ENCODE results near the gene FBXO39. TPM values are rescaled to one million over a fixed set of nuclear protein-coding genes. Genes with fewer than 3 reads are reported as not detected.
"Not testable (repeated sequence)": the region's sequence is repeated elsewhere in the genome, so short reads cannot be mapped to it uniquely, and the experiment has no call there.

The FBXO39 gene
- total and polyA plus RNA-seq, 2 donors (not counting 3 experiments of a cell fraction or from before 2014, with no cell fraction given): 0.20 to 3.1 TPM

GRCh38 chr17:6815775-6816174 is 39.8 kb downstream of the FBXO39 start:
- BruUV-seq (replicated peaks): no TSS peak

GRCh38 chr17:6816368-6816767 is 40.4 kb downstream of the FBXO39 start:
- FAIRE-seq; H3K9me3 ChIP-seq (replicated peaks; ENCODE audit: control insufficient read depth, insufficient read depth, low read length); H3K4me2 ChIP-seq (ENCODE audit: insufficient read depth, low read length); H3K36me3 ChIP-seq (ENCODE audit: control insufficient read depth in 2 of 2, extremely low read depth in 1 of 2, insufficient read depth in 2 of 2, low read length in 2 of 2); DNase-seq (ENCODE audit: low read depth, low spot score); H3K9ac ChIP-seq (replicated peaks; ENCODE audit: extremely low read depth, insufficient read depth, low read length); H2AFZ ChIP-seq (ENCODE audit: low read depth, low read length); POLR2A ChIA-PET; H3K27ac ChIP-seq (ENCODE audit: insufficient read depth, low read depth, low read length); CTCF ChIA-PET; H3K4me1 ChIP-seq (ENCODE audit: control insufficient read depth, extremely low read depth, insufficient read depth, low read length); H3K9me1 ChIP-seq (replicated peaks; ENCODE audit: control insufficient read depth, extremely low read depth, insufficient read depth, low read length); H4K20me1 ChIP-seq (replicated peaks; ENCODE audit: control insufficient read depth, extremely low read depth, insufficient read depth, low read length); H3K4me3 ChIP-seq (replicated peaks in 1 of 3; ENCODE audit: insufficient read depth in 1 of 3, low read depth in 1 of 3, low read length in 3 of 3); BruUV-seq (replicated peaks); intact Hi-C loops (cut with micrococcal nuclease); H3K79me2 ChIP-seq (ENCODE audit: control insufficient read depth, insufficient read depth, low read length); dilution Hi-C loops (cut with MboI; ENCODE audit: extremely low pct_ligation_motif_present, low sequenced_read_pairs): not testable (repeated sequence)
- H3K27me3 ChIP-seq (ENCODE audit: control insufficient read depth in 2 of 2, insufficient read depth in 2 of 2, low read length in 2 of 2): peaks cover 15 to 28% of the 10 kb centered on the region in 2 experiments

More at GRCh38 chr17:6815775-6816174, 39.8 kb downstream of the FBXO39 start:
- H3K9me1 ChIP-seq (replicated peaks; ENCODE audit: control insufficient read depth, extremely low read depth, insufficient read depth, low read length): no peaks in the 10 kb centered on the region
- H3K9ac ChIP-seq (replicated peaks; ENCODE audit: extremely low read depth, insufficient read depth, low read length): no peak overlapping the region
- H3K4me3 ChIP-seq (replicated peaks in 1 of 3; ENCODE audit: insufficient read depth in 1 of 3, low read depth in 1 of 3, low read length in 3 of 3): no peak overlapping the region
- no peak overlapping the region for H2AFZ ChIP-seq (ENCODE audit: low read depth, low read length)
- intact Hi-C loops (cut with micrococcal nuclease): no loop called here
- POLR2A ChIA-PET: no interaction called here
- DNase-seq (ENCODE audit: low read depth, low spot score) (no peak), FAIRE-seq (no peak)
- no peak overlapping the region for H3K27ac ChIP-seq (ENCODE audit: insufficient read depth, low read depth, low read length)
- dilution Hi-C loops (cut with MboI; ENCODE audit: extremely low pct_ligation_motif_present, low sequenced_read_pairs): no loop called here
- no peaks in the 10 kb centered on the region for H3K79me2 ChIP-seq (ENCODE audit: control insufficient read depth, insufficient read depth, low read length)
- no peaks in the 10 kb centered on the region for H4K20me1 ChIP-seq (replicated peaks; ENCODE audit: control insufficient read depth, extremely low read depth, insufficient read depth, low read length)
- H3K4me2 ChIP-seq (ENCODE audit: insufficient read depth, low read length): no peak overlapping the region
- TF ChIP-seq EZH2 (IDR thresholded peaks at IDR 0.05; ENCODE audit: borderline replicate concordance, low read depth, low read length, severe bottlenecking) (no peak), POLR2A (IDR thresholded peaks at IDR 0.05; ENCODE audit: low read depth, low read length) (no peak), GATA2 (IDR thresholded peaks at IDR 0.05; ENCODE audit: insufficient read depth, insufficient read length, low read depth, low read length) (no peak), POLR2AphosphoS5 (IDR thresholded peaks at IDR 0.05; ENCODE audit: insufficient read depth, low read depth, low read length) (no peak), MYC (IDR thresholded peaks at IDR 0.05; ENCODE audit: low read depth, low read length) (no peak), CTCF (IDR thresholded peaks at IDR 0.05; ENCODE audit: extremely low read depth in 1 of 2, insufficient read depth in 1 of 2, low read depth in 1 of 2, low read length in 2 of 2) (no peak), JUN (IDR thresholded peaks at IDR 0.05; ENCODE audit: borderline replicate concordance, insufficient read depth, insufficient read length, low read depth) (no peak), MAX (IDR thresholded peaks at IDR 0.05; ENCODE audit: insufficient read depth, insufficient read length) (no peak), FOS (IDR thresholded peaks at IDR 0.05; ENCODE audit: borderline replicate concordance, insufficient read depth, low read length) (no peak)
- no peaks in the 10 kb centered on the region for H3K36me3 ChIP-seq (ENCODE audit: control insufficient read depth in 2 of 2, extremely low read depth in 1 of 2, insufficient read depth in 2 of 2, low read length in 2 of 2)
- CTCF ChIA-PET: no interaction called here
- peaks cover 13 to 29% of the 10 kb centered on the region in 2 experiments for H3K27me3 ChIP-seq (ENCODE audit: control insufficient read depth in 2 of 2, insufficient read depth in 2 of 2, low read length in 2 of 2)
- no peaks in the 10 kb centered on the region for H3K9me3 ChIP-seq (replicated peaks; ENCODE audit: control insufficient read depth, insufficient read depth, low read length)
- H3K4me1 ChIP-seq (ENCODE audit: control insufficient read depth, extremely low read depth, insufficient read depth, low read length): no peaks in the 10 kb centered on the region

All from endothelial cell of umbilical vein (primary cell).